ENCODE measurements around the gene HOXD12.

Gene HOXD12

GRCh38 chr2:176071330-176072291 is 28.0 kb upstream of the HOXD12 start:
- H3K36me3 ChIP-seq (replicated peaks; ENCODE audit: insufficient read depth, low read length) = no peaks in the 10 kb centered on the region
- H3K79me2 ChIP-seq (ENCODE audit: low read length) = no peaks in the 10 kb centered on the region
- no peaks in the 10 kb centered on the region for H3K27me3 ChIP-seq (replicated peaks; ENCODE audit: insufficient read depth, low read length)
- no peaks in the 10 kb centered on the region for H3F3A ChIP-seq (ENCODE audit: insufficient read depth, low read length)
- no peak for DNase-seq
- no peaks in the 10 kb centered on the region for H3K9me2 ChIP-seq (replicated peaks; ENCODE audit: insufficient read depth, low read length)
- no peak overlapping the region for H2AFZ ChIP-seq (ENCODE audit: low read length)
- H4K20me1 ChIP-seq (ENCODE audit: insufficient read depth, low read length) = no peaks in the 10 kb centered on the region
- no peak for TF ChIP-seq EZH2 (optimal IDR thresholded peaks at IDR 0.05; ENCODE audit: low read depth, low read length)
- TF ChIP-seq CTCF (IDR thresholded peaks at IDR 0.05; ENCODE audit: low read length) = no peak
- no peak for TF ChIP-seq EZH2phosphoT487 (IDR thresholded peaks at IDR 0.05; ENCODE audit: low read length)
- no peak overlapping the region for H3K4me3 ChIP-seq (ENCODE audit: low read length)
- no peak overlapping the region for H3K9ac ChIP-seq (ENCODE audit: low read length)
- H3K4me2 ChIP-seq (ENCODE audit: low read depth, low read length) = no peak overlapping the region
- no peaks in the 10 kb centered on the region for H3K4me1 ChIP-seq (ENCODE audit: low read length)
- H3K9me3 ChIP-seq (replicated peaks; ENCODE audit: insufficient read depth, low read length) = no peaks in the 10 kb centered on the region
- H3K27ac ChIP-seq (ENCODE audit: low read length) = no peak overlapping the region

GRCh38 chr2:176072292-176072669 is 27.3 kb upstream of the HOXD12 start:
- Histone ChIP-seq H3K27ac (ENCODE audit: low read length) (no peak overlapping the region), H3K27me3 (replicated peaks; ENCODE audit: insufficient read depth, low read length) (no peaks in the 10 kb centered on the region), H3K9me3 (replicated peaks; ENCODE audit: insufficient read depth, low read length) (no peaks in the 10 kb centered on the region), H3K79me2 (ENCODE audit: low read length) (no peaks in the 10 kb centered on the region), H3K9ac (ENCODE audit: low read length) (no peak overlapping the region), H2AFZ (ENCODE audit: low read length) (no peak overlapping the region), H4K20me1 (ENCODE audit: insufficient read depth, low read length) (no peaks in the 10 kb centered on the region), H3K9me2 (replicated peaks; ENCODE audit: insufficient read depth, low read length) (no peaks in the 10 kb centered on the region), H3F3A (ENCODE audit: insufficient read depth, low read length) (no peaks in the 10 kb centered on the region), H3K36me3 (replicated peaks; ENCODE audit: insufficient read depth, low read length) (no peaks in the 10 kb centered on the region), H3K4me3 (ENCODE audit: low read length) (no peak overlapping the region), H3K4me2 (ENCODE audit: low read depth, low read length) (no peak overlapping the region), H3K4me1 (ENCODE audit: low read length) (no peaks in the 10 kb centered on the region)
- DNase-seq = no peak
- TF ChIP-seq EZH2phosphoT487 (IDR thresholded peaks at IDR 0.05; ENCODE audit: low read length) (no peak), EZH2 (optimal IDR thresholded peaks at IDR 0.05; ENCODE audit: low read depth, low read length) (no peak), CTCF (IDR thresholded peaks at IDR 0.05; ENCODE audit: low read length) (no peak)

GRCh38 chr2:176072951-176073904 is 26.4 kb upstream of the HOXD12 start:
- H3K4me2 ChIP-seq (ENCODE audit: low read depth, low read length) = no peak overlapping the region
- no peak for DNase-seq
- no peaks in the 10 kb centered on the region for H3F3A ChIP-seq (ENCODE audit: insufficient read depth, low read length)
- no peaks in the 10 kb centered on the region for H4K20me1 ChIP-seq (ENCODE audit: insufficient read depth, low read length)
- H3K79me2 ChIP-seq (ENCODE audit: low read length) = no peaks in the 10 kb centered on the region
- no peak overlapping the region for H3K4me3 ChIP-seq (ENCODE audit: low read length)
- H3K9me3 ChIP-seq (replicated peaks; ENCODE audit: insufficient read depth, low read length) = no peaks in the 10 kb centered on the region
- no peak overlapping the region for H2AFZ ChIP-seq (ENCODE audit: low read length)
- no peak overlapping the region for H3K9ac ChIP-seq (ENCODE audit: low read length)
- no peaks in the 10 kb centered on the region for H3K4me1 ChIP-seq (ENCODE audit: low read length)
- TF ChIP-seq EZH2phosphoT487 (IDR thresholded peaks at IDR 0.05; ENCODE audit: low read length) (no peak), EZH2 (optimal IDR thresholded peaks at IDR 0.05; ENCODE audit: low read depth, low read length) (no peak), CTCF (IDR thresholded peaks at IDR 0.05; ENCODE audit: low read length) (no peak)
- H3K27me3 ChIP-seq (replicated peaks; ENCODE audit: insufficient read depth, low read length) = no peaks in the 10 kb centered on the region
- no peaks in the 10 kb centered on the region for H3K36me3 ChIP-seq (replicated peaks; ENCODE audit: insufficient read depth, low read length)
- H3K9me2 ChIP-seq (replicated peaks; ENCODE audit: insufficient read depth, low read length) = no peaks in the 10 kb centered on the region
- H3K27ac ChIP-seq (ENCODE audit: low read length) = no peak overlapping the region

Data from MM.1S (cell line).